HepG2 (cell line): Measurements from ENCODE around the gene KRTAP23-1. TPM values are rescaled to one million over a fixed set of nuclear protein-coding genes. Genes with fewer than 3 reads are reported as not detected.

Experiments used
- ATAC-seq: fragments of 200-7000 bp; cut with Tn5 transposase; 3 replicates; pipeline ENCODE4 v1.9.1; 2020; ENCODE audit warnings: mild to moderate bottlenecking, moderate library complexity
- BruUV-seq: library from RNA; stranded (reverse); fragments of 400-500 nt; replicated peaks from 2 replicates; lab custom pipeline; 2021; lab: Mats Ljungman, UMichigan
- CTCF ChIA-PET: fragments of 300-600 bp; formaldehyde crosslinking; extraction: SDS; loops from one replicate; lab custom pipeline; 2021; ENCODE audit warnings: low total read pairs, inconsistent platforms, low intra/inter-chr PET ratio; lab: Yijun Ruan, JAX
- POLR2A ChIA-PET: fragments of 350-600 bp; sonication (Branson Sonifier 250); formaldehyde crosslinking; loops from one replicate; lab custom pipeline; 2020; ENCODE audit warnings: antibody characterized with exemption, inconsistent platforms; lab: Yijun Ruan, JAX
- DNase-seq: peaks from one replicate; pipeline ENCODE4 v3.0.0-alpha.2; 2015; ENCODE audit warnings: low spot score
- FAIRE-seq: peaks from 3 replicates; lab custom pipeline; 2011; peaks lifted over from hg19 to GRCh38; lab: Jason Lieb, UNC
- H2AFZ ChIP-seq: one replicate; pipeline ENCODE4 v1.6.1; 2011; ENCODE audit warnings: low read length, inconsistent platforms
- H3K27ac ChIP-seq: fragments of 300-600 bp; 3 replicates; pipeline ENCODE4 v1.8.0; 2011; ENCODE audit warnings: mixed run types, mild to moderate bottlenecking, mixed read lengths, low read length, inconsistent platforms; ENCODE audit not compliant: insufficient read depth; ENCODE audit errors: extremely low read length
- H3K27me3 ChIP-seq, 2 experiments: fragments of 200-600 bp in 1 of 2; 2 replicates in 1 of 2; 3 replicates in 1 of 2; pipeline versions ENCODE4 v1.6.0 to v1.8.0; 2011; ENCODE audit warnings: low read length in 2 of 2, mild to moderate bottlenecking in 2 of 2, moderate library complexity in 2 of 2, inconsistent platforms in 1 of 2; ENCODE audit not compliant: insufficient read depth in 2 of 2, control insufficient read depth in 1 of 2
- H3K36me3 ChIP-seq, 2 experiments: fragments of 200-600 bp in 1 of 2; replicated peaks in 1 of 2; 2 replicates in 1 of 2; 3 replicates in 1 of 2; pipeline versions ENCODE4 v1.5.1 to v1.8.0; 2011; ENCODE audit warnings: low read length in 2 of 2, inconsistent platforms in 1 of 2; ENCODE audit not compliant: insufficient read depth in 2 of 2, control insufficient read depth in 1 of 2
- H3K4me1 ChIP-seq: 2 replicates; pipeline ENCODE4 v1.5.1; 2012; ENCODE audit warnings: low read length, inconsistent platforms; ENCODE audit not compliant: insufficient read depth
- H3K4me2 ChIP-seq: 2 replicates; pipeline ENCODE4 v1.6.0; 2011; ENCODE audit warnings: low read depth, low read length, inconsistent platforms
- H3K4me3 ChIP-seq, 3 experiments: fragments of 200-600 bp in 1 of 3; sonication (generic), shearing (Covaris generic) in 1 of 3; replicated peaks in 1 of 3; 2 replicates each; pipeline ENCODE4 v1.5.1; 2011 to 2016; ENCODE audit warnings: low read length in 3 of 3, inconsistent platforms in 2 of 3, low read depth in 2 of 3, mild to moderate bottlenecking in 2 of 3, control low read depth in 1 of 3, mixed read lengths in 1 of 3; ENCODE audit not compliant: insufficient read depth in 1 of 3
- H3K79me2 ChIP-seq: one replicate; pipeline ENCODE4 v1.6.1; 2011; ENCODE audit warnings: low read length, inconsistent platforms; ENCODE audit not compliant: insufficient read depth
- H3K9ac ChIP-seq: 2 replicates; pipeline ENCODE4 v1.6.0; 2011; ENCODE audit warnings: mild to moderate bottlenecking, low read depth, low read length, inconsistent platforms; ENCODE audit not compliant: insufficient read depth
- H3K9me3 ChIP-seq: 2 replicates; pipeline ENCODE4 v1.5.1; 2012; ENCODE audit warnings: mild to moderate bottlenecking, low read length
- H4K20me1 ChIP-seq: 2 replicates; pipeline ENCODE4 v1.6.0; 2011; ENCODE audit warnings: inconsistent platforms, mild to moderate bottlenecking, low read length, moderate library complexity; ENCODE audit not compliant: insufficient read depth
- FOSL2 ChIP-seq: sonication (generic); formaldehyde crosslinking; IDR thresholded peaks from 2 replicates; pipeline ENCODE4 v1.4.0; 2020; ENCODE audit warnings: missing genetic modification reagents
- GLI4 ChIP-seq: sonication (generic); formaldehyde crosslinking; IDR thresholded peaks from 2 replicates; pipeline ENCODE4 v1.5.1; 2020; ENCODE audit warnings: missing genetic modification reagents, mild to moderate bottlenecking, moderate library complexity, borderline replicate concordance
- HNRNPK ChIP-seq: fragments of 200-400 bp; formaldehyde crosslinking; IDR thresholded peaks from 2 replicates; pipeline ENCODE4 v1.6.1; 2018; ENCODE audit warnings: low read length, low read depth, moderate library complexity, mild to moderate bottlenecking; ENCODE audit not compliant: poor library complexity, severe bottlenecking
- HOXA7 ChIP-seq: sonication (generic); formaldehyde crosslinking; IDR thresholded peaks from 2 replicates; pipeline ENCODE4 v1.8.1; 2022; ENCODE audit warnings: mild to moderate bottlenecking, missing genetic modification reagents, moderate library complexity
- JUN ChIP-seq: sonication (generic); formaldehyde crosslinking; IDR thresholded peaks from 2 replicates; pipeline ENCODE4 v1.4.0; 2020; ENCODE audit warnings: mild to moderate bottlenecking, missing genetic modification reagents
- MAFF ChIP-seq: IDR thresholded peaks from 2 replicates; pipeline ENCODE4 v1.6.1; 2011; ENCODE audit warnings: low read depth, low read length, improper control_type of control experiment
- PAX8 ChIP-seq: sonication (generic); formaldehyde crosslinking; IDR thresholded peaks from 2 replicates; pipeline ENCODE4 v1.8.0; 2022; ENCODE audit warnings: mild to moderate bottlenecking, missing genetic modification reagents, borderline replicate concordance
- ZFY ChIP-seq: sonication (generic); formaldehyde crosslinking; IDR thresholded peaks from 2 replicates; pipeline ENCODE4 v1.4.0; 2020; ENCODE audit warnings: missing genetic modification reagents
- ZNF20 ChIP-seq: sonication (generic); formaldehyde crosslinking; IDR thresholded peaks from 2 replicates; pipeline ENCODE4 v1.4.0; 2020; ENCODE audit warnings: mild to moderate bottlenecking, moderate library complexity, missing genetic modification reagents
- ZNF724P ChIP-seq: sonication (generic); formaldehyde crosslinking; IDR thresholded peaks from 2 replicates; pipeline ENCODE4 v1.8.0; 2022; ENCODE audit warnings: missing genetic modification reagents, borderline replicate concordance
- WGBS: methylation state at CpG from one replicate; pipeline ENCODE4 v1.1.6; 2017; ENCODE audit warnings: low lambda C conversion rate; 5-methylcytosine and 5-hydroxymethylcytosine counted together
- in situ Hi-C: cut with HindIII; loops from 2 replicates; pipeline ENCODE4 v1.10.0; 2017; ENCODE audit warnings: low pct_unique_long_range_greater_than_20kb; ENCODE audit not compliant: extremely low pct_ligation_motif_present
- intact Hi-C: fragments of 100-400 bp; cut with micrococcal nuclease; formaldehyde crosslinking; loops from one replicate; pipeline ENCODE4 v1.10.0; 2022; ENCODE audit not compliant: unreplicated experiment
- polyA plus RNA-seq, 8 experiments: library from polyadenylated mRNA; depleted of rRNA in 3 of 8; stranded (reverse) in 7 of 8; unstranded in 1 of 8; fragments of >200 nt; fragmentation: Illumina TruSeq in 4 of 8; extraction: Trizol in 4 of 8; gene quantifications; 2 replicates each; pipeline versions ENCODE4 v1.2.1 to v1.2.3, GENCODE V29; 2011 to 2016; ENCODE audit warnings: low read depth in 4 of 8, missing spikeins in 1 of 8, mixed read lengths in 1 of 8; ENCODE audit not compliant: insufficient read depth in 1 of 8
- total RNA-seq, 5 experiments: library from RNA; depleted of rRNA; stranded (reverse); fragments of >200 nt; fragmentation: Illumina TruSeq; extraction: Trizol; gene quantifications; 2 replicates each; pipeline ENCODE4 v1.2.3, GENCODE V29; 2016; ENCODE audit warnings: low read depth in 1 of 5
- TF ChIP-seq, protein P1 (sequence below): sonication (generic); formaldehyde crosslinking; IDR thresholded peaks from 2 replicates; pipeline ENCODE4 v1.8.0; 2022; ENCODE audit warnings: mild to moderate bottlenecking, missing genetic modification reagents, borderline replicate concordance
- TF ChIP-seq, protein P2 (sequence below): sonication (generic); formaldehyde crosslinking; conservative IDR thresholded peaks from 2 replicates; pipeline ENCODE4 v1.4.0; 2020; ENCODE audit warnings: missing genetic modification reagents
- TF ChIP-seq, protein P3 (sequence below): conservative IDR thresholded peaks from 2 replicates; pipeline ENCODE4 v1.6.1; 2018; ENCODE audit warnings: missing genetic modification reagents
- TF ChIP-seq, protein P4 (sequence below): sonication (generic); formaldehyde crosslinking; IDR thresholded peaks from 2 replicates; pipeline ENCODE4 v1.4.0; 2020; ENCODE audit warnings: missing genetic modification reagents, borderline replicate concordance
- TF ChIP-seq, protein P5 (sequence below): sonication (generic); formaldehyde crosslinking; IDR thresholded peaks from 2 replicates; pipeline ENCODE4 v1.4.0; 2020; ENCODE audit warnings: mild to moderate bottlenecking, missing genetic modification reagents

Gene KRTAP23-1
- total and polyA plus RNA-seq, 2 of the 13 experiments (the other 11 are each of a cell fraction or from before 2014, with no cell fraction given) = not detected

DNA sequence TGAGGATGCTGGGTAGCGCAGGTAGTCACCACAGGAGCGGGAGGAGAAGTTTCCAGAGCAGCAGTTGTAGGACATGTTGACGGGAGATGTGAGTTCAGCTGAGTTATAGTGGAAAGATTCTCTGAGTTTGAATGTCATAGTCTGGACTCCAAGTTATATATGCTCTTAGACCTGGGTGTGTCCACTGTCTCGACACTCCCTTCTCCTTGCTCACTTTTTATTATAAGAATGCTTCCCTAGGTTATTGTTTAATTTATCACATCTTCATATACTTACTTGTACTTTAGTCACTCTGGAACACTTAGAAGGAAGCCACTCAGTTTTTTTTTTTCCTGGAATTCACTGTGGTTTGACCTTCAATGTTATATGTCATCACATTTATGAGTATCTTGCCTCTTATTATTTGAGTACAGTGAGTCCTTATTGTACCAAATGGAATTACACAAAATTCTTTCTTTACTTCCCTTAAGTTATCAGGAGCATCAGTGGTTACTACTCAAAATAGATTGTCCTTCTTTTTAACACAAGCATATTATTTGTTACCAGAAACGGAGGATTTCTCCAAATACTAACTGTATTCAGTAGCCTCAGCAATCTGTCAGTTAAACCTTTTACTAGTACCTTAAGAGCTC lies 23.8 kb upstream of the KRTAP23-1 start, which contains the start of gene KRTAP13-2:
KRTAP13-2 (minus strand) TSS at position 133 of the 632 bp plus-strand sequence; CDS start at position 75, 58 bp downstream.
- H3K79me2 ChIP-seq = no peaks in the 10 kb centered on the region
- H3K36me3 ChIP-seq = no peaks in the 10 kb centered on the region
- CTCF ChIA-PET = no interaction called here
- intact Hi-C loops = no loop called here
- in situ Hi-C loops = no loop called here
- POLR2A ChIA-PET = no interaction called here
- DNase-seq (no peak), ATAC-seq (no peak), FAIRE-seq (no peak)
- H3K4me1 ChIP-seq = no peaks in the 10 kb centered on the region
- no peaks in the 10 kb centered on the region for H3K27me3 ChIP-seq
- H4K20me1 ChIP-seq = no peaks in the 10 kb centered on the region
- no peak for TF ChIP-seq GLI4 (CRISPR knock-in tag)
- no peak for TF ChIP-seq ZNF20 (CRISPR knock-in tag)
- TF ChIP-seq, protein P1, sequence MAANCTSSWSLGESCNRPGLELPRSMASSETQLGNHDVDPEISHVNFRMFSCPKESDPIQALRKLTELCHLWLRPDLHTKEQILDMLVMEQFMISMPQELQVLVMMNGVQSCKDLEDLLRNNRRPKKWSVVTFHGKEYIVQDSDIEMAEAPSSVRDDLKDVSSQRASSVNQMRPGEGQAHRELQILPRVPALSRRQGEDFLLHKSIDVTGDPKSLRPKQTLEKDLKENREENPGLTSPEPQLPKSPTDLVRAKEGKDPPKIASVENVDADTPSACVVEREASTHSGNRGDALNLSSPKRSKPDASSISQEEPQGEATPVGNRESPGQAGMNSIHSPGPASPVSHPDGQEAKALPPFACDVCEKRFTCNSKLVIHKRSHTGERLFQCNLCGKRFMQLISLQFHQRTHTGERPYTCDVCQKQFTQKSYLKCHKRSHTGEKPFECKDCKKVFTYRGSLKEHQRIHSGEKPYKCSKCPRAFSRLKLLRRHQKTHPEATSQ (CRISPR knock-in tag) = no peak
- TF ChIP-seq, protein P2, sequence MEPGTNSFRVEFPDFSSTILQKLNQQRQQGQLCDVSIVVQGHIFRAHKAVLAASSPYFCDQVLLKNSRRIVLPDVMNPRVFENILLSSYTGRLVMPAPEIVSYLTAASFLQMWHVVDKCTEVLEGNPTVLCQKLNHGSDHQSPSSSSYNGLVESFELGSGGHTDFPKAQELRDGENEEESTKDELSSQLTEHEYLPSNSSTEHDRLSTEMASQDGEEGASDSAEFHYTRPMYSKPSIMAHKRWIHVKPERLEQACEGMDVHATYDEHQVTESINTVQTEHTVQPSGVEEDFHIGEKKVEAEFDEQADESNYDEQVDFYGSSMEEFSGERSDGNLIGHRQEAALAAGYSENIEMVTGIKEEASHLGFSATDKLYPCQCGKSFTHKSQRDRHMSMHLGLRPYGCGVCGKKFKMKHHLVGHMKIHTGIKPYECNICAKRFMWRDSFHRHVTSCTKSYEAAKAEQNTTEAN (CRISPR knock-in tag) = no peak
- TF ChIP-seq ZNF724P (CRISPR knock-in tag) = no peak
- no peak for TF ChIP-seq HNRNPK
- TF ChIP-seq, protein P3, sequence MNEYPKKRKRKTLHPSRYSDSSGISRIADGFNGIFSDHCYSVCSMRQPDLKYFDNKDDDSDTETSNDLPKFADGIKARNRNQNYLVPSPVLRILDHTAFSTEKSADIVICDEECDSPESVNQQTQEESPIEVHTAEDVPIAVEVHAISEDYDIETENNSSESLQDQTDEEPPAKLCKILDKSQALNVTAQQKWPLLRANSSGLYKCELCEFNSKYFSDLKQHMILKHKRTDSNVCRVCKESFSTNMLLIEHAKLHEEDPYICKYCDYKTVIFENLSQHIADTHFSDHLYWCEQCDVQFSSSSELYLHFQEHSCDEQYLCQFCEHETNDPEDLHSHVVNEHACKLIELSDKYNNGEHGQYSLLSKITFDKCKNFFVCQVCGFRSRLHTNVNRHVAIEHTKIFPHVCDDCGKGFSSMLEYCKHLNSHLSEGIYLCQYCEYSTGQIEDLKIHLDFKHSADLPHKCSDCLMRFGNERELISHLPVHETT (CRISPR knock-in tag) = no peak
- TF ChIP-seq, protein P4, sequence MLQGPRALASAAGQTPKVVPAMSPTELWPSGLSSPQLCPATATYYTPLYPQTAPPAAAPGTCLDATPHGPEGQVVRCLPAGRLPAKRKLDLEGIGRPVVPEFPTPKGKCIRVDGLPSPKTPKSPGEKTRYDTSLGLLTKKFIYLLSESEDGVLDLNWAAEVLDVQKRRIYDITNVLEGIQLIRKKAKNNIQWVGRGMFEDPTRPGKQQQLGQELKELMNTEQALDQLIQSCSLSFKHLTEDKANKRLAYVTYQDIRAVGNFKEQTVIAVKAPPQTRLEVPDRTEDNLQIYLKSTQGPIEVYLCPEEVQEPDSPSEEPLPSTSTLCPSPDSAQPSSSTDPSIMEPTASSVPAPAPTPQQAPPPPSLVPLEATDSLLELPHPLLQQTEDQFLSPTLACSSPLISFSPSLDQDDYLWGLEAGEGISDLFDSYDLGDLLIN (CRISPR knock-in tag) = no peak
- no peak for TF ChIP-seq ZFY (CRISPR knock-in tag)
- no peak for TF ChIP-seq PAX8
- no peak for TF ChIP-seq MAFF
- no peak for TF ChIP-seq JUN
- TF ChIP-seq, protein P5, sequence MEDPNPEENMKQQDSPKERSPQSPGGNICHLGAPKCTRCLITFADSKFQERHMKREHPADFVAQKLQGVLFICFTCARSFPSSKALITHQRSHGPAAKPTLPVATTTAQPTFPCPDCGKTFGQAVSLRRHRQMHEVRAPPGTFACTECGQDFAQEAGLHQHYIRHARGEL (CRISPR knock-in tag) = no peak
- no peak for TF ChIP-seq HOXA7 (CRISPR knock-in tag)
- TF ChIP-seq FOSL2 (CRISPR knock-in tag) = no peak
- H3K4me2 ChIP-seq = no peak within 1 kb of the TSS
- peaks cover 65% of the 10 kb centered on the region for H3K9me3 ChIP-seq
- no peak within 1 kb of the TSS for H3K27ac ChIP-seq
- no TSS peak for BruUV-seq
- no peak within 1 kb of the TSS for H2AFZ ChIP-seq
- WGBS = 2% methylated on average over 5 of the region's 5 CpGs
- no peak within 1 kb of the TSS for H3K4me3 ChIP-seq
- no peak within 1 kb of the TSS for H3K9ac ChIP-seq
